Activated naive CD4-positive, alpha-beta T cell treated with anti-CD3 and anti-CD28 coated beads, Interleukin-2, amount 50 U/mL, for 16 hours (primary cell): ENCODE results near the gene KRTAP12-1.

Experiments used
- DNase-seq: peaks from one replicate; pipeline ENCODE4 v3.0.0-alpha.2; 2020

KRTAP12-1 gene

DNA sequence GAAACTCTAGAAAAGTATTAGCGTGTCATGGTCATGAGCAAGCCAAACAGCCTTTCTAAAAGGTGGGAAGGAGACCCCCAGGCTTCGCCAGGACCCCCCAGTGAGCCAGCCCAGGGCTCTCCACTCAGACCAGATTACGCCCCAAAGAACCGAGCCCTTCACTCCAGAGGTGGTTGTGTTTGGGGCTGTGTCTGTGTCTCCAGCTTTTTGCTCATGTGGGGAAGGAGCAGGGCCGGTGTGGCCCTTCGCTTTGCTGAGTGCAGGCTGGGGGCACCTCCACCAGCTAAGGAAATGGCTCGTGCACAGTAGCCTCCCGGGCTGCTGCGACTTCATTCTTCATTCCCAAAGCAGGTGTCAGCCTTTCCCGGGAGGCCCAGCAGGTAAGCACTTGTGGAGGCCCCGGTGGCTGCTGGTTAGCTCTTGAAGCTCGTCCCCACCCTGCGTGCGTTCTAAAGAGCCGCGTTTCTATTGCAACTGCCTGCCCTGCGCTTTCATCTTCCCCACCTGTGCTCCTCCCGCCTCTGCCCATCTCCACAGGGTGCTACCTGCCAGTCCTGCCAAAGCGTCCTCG lies 28.9 kb upstream of the KRTAP12-1 start:
- DNase-seq, result no peak

GRCh38 chr21:44710294-44710665 lies 28.3 kb upstream of the KRTAP12-1 start:
- DNase-seq, result no peak

DNA sequence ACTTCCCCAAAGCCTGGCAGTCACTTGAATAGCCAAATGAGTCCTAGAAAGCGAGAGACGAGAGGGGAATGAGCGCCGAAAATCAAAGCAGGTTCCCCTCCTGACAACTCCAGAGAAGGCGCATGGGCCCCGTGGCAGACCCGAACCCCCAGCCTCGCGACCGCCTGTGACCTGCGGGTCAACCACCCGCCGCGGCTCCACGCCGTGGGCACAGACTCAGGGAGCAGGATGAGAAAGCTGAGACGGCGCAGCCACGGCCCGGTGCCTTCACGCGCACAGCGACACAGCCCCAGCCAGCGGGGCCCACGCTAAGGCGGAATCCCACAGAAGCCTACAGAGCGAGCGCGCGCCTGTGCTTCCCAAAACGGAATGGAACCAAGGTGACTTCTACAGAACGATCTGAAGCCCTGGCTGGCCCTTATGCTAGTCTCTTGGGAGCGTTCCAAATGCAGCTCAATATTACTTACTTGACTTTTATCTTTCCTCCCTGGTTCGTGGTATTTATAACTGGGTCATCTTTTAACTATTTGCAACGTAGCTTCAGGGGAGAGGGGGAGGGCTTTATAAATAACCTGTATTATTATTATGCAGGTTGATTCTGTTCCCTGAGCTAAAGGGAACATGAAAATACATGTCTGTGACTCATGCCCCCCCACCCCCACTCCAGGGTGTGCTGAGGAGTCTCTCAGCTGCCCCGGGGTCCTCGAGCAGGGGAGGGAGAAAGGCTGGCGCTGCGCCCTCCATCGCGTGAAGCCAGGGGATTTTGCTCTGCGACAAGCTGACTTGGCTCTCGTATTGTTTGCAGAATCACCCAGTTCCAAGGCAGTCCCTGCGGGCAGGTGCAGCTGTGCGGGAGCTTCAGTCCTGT lies 27.7 kb upstream of the KRTAP12-1 start:
- DNase-seq, result peak; percentile 50

GRCh38 chr21:44708866-44709425 lies 27.0 kb upstream of the KRTAP12-1 start:
- DNase-seq, result no peak

- DNase-seq, result no peak
Observed at GRCh38 chr21:44708213-44708865, 26.4 kb upstream of the KRTAP12-1 start.

- no peak for DNase-seq
Observed at GRCh38 chr21:44706706-44707581, 25.0 kb upstream of the KRTAP12-1 start.

DNA sequence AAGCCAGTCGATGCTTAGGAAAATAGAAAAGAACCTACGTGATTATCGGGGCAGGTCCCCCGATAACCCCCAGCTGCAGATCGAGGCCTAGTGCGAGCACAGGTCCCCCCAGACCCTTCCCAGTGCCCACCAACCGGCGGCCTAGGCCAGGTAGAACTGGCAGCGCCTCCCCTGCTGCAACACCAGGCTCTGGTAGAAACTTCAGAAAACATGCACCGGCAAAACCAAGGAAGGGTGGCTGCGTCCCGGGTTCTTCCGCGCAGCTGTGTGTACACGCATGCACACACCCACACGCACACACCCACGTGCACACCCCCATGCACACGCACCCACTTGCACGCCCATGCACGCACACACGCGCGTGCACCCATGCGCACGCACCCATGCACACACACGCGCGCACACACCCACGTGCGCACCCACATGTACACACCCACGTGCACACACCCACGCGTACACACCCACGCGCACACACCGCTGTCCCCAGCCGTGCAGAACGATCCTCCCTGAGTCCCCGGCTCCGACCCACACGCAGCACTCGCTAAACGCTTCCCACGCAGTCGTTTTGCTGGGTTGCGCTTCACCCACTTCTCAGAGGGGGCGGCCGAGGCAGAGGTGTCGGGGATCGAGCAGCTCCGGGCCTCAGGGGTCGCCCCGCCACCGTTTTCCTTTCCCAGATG lies 24.2 kb upstream of the KRTAP12-1 start:
- DNase-seq, result no peak

DNA sequence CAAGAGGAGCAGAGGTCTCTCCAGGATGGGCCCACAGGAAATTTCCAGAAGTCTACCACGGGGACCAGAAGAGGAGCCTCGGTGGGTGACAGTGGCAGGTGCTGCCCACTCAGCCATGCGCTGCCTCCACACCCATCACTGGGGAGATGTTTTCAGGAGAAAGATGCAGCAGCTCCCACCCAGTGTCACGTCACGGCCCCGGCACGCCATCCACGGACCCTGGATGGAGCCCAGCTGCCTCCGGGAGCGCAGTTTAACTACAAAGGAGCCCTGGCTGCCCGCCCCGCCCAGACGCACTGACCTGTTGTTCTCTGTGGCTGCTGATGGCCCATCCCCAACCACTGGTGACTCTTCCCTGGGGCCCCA lies 22.7 kb upstream of the KRTAP12-1 start:
- no peak for DNase-seq

GRCh38 chr21:44703731-44704635 lies 22.0 kb upstream of the KRTAP12-1 start:
- no peak for DNase-seq

GRCh38 chr21:44702973-44703730 lies 21.2 kb upstream of the KRTAP12-1 start:
- no peak for DNase-seq

DNA sequence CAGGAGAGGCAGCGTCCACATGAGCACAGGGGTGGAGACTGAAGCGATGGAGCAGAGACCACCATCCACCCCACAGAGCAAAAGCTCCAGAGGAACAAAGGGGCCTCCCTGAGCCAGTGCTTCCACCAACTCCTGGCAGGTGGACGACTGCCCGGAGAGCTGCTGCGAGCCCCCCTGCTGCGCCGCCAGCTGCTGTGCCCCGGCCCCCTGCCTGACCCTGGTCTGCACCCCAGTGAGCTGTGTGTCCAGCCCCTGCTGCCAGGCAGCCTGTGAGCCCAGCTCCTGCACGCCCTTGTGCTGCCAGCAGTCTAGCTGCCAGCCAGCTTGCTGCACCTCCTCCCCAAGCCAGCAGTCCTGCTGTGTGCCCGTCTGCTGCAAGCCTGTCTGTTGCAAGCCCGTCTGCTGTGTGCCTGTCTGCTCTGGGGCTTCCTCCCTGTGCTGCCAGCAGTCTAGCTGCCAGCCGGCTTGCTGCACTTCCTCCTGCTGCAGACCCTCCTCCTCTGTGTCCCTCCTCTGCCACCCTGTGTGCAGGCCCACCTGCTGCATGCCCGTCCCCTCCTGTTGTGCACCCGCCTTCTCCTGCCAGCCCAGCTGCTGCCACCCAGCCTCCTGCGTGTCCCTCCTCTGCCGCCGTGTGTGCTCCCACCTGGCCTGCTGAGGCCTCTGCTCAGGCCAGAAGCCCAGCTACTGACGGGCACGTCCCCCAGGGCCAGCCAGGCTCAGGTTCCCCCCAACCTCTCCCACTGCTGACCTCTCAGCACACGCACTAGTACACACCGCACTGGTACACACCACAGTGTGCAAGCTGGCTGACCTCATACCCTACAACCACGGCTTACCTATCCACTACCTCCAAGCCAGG lies 20.4 kb upstream of the KRTAP12-1 start:
- DNase-seq, result no peak

DNA sequence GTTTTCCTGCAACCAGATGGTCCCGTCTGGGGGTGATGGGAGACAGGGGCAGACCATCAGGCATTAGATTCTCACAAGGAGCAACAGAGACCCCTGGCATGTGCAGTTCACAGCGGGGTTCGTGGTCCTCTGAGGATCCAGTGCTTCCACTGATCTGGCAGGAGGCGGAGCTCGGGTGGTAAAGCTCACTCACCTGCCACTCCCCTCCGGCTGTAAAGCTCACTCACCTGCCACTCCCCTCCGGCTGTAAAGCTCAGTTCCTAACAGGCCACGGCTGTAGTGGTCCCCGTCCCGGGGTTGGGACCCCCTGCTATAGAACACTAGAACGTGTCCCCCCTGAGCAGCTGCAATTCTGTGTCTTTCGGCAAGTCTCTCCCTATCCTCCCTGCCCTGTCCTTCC lies 19.6 kb upstream of the KRTAP12-1 start:
- DNase-seq, result no peak

DNA sequence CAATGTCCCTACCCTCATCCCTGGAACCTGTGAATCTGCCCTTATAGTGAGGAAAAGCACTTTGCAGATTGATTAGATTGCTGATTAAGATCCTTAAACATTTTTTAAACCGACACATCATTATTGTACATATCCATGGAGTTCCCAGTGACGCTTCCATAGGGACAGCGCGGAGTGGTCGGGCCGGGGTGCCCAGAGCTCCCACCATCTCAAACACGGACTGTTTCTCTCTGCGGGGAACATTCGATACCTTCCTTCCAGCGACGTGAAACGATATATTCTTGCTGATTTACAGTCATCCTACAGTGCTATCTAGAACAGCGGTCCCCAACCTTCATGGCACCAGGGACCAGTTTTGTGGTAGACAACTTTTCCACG lies 19.0 kb upstream of the KRTAP12-1 start:
- no peak for DNase-seq

DNA sequence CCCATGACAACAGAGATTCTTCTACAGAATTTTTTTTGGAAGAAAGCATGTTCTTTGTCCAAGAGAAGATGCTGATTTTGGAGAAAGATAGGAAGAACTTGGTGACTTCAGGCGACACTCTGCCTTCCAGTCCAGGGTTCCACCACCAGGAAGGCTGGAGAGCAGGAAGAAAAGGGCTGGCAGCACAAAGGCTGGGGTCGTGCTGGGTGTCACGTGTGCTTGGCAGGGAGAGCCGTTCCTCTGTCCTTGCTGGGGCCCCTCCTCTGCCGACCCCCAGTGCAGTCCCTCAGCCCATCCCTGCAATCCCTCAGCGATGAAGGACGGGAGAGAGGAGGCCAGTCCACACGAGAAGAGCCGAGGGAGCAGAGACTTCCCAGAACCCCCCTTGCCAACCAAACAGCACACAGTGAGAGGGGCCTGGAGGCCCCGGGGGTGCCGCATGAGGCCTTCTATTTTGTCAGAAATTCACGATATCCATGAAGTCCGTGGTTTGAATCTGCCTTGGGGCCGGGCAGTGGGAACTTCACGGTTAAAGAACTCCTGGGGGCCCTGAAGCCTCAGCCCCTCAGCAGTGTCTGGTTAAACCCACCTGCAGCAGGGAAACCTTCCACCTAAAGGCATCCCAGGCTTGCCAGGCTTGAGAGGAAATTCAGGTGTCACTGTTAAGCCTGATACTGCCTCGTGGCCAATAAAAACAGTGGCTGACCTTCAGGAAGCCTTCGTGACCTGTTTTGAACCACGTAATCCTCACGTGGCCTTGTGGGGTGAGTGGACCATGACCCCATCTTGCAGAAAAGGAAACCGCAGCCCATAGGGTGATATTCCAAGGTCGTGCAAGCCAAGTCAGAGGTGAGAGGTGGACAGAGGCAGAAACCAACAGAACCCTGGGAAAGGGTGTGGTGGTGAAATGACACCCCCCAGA lies 18.4 kb upstream of the KRTAP12-1 start:
- no peak for DNase-seq

DNA sequence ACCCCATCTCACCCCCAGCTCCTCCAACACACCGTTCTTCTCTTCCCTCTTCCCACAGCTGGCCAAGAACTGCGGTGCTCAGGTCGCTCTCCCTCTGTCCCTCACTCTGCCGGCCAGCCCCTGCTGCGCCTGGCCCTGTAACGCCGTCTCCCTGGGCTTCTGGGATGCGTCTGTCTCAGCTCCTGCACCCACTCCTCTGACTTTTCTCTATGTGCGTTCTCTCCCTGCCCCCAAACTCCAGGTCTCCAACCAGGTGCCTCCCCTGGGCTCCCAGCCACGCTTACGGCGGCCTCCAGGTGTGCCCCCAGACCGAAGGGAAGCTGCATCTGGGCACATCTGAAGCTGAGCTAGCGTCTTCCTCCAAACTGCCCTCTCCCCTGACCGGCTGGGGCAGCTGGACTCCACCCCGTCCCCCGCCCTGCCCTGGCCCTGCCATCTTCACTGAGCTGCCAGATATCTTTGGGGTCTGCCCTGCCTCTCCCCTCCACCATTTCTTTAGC lies 17.6 kb upstream of the KRTAP12-1 start:
- DNase-seq, result no peak

DNA sequence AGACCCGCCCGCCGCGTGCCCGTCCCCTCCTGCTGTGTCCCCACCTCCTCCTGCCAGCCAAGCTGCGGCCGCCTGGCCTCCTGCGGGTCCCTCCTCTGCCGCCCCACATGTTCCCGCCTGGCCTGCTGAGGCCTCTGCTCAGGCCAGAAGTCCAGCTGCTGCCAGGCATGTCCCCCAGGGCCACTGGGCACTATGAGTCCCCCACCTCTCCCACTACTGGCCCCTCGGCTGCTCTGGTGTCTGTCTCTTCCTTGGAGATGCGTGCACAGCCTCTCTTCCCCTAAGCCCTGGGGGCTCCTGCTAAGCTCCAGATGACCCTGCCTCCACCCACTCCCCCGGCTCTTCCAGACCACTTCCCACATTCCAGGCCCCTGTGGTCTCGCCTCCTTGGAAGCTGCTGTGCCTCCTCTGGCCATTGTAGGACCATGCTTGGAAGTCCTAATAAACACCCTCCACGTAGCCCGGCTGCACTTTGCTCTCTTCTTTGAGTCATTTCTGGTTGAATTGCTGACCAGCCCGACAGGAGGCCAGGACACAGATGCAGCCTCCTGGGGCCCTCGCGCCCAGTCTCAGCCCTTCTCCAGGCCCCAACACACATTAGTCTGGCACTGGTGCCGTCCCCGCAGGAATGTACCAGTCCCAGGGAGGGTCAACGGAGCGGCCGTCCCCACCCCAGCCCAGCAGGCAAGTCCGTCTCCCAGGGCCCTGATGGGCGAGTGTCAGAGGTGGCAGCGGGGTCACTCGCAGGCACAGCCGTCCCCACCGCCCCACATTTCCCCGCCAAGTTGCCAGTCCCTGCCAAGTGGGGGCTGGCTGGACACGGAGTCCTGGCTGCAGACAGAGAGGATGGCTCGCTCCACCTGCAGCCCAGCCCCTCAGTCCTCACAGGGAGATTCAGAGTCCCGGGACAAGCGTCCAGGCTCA lies 16.1 kb upstream of the KRTAP12-1 start:
- no peak for DNase-seq
